Activated T-cell treated with anti-CD3 and anti-CD28 coated beads, Interleukin-2, amount 50 U/mL, for 4 hours (primary cell): ENCODE results near the gene NDUFS7. TPM values are rescaled to one million over a fixed set of nuclear protein-coding genes. Genes with fewer than 3 reads are reported as not detected.
"Not testable (repeated sequence)": the region's sequence is repeated elsewhere in the genome, so short reads cannot be mapped to it uniquely, and the experiment has no call there.

Experiments used
- ATAC-seq, 2 donors: fragments of 200-7000 bp; cut with Tn5 transposase; one replicate each; pipeline ENCODE4 v1.10.0; 2021
- DNase-seq: peaks from one replicate; pipeline ENCODE4 v3.0.0-alpha.2; 2020
- H3K27me3 Mint-ChIP-seq: one replicate; pipeline ENCODE4 v1.8.0; 2021; ENCODE audit warnings: low read depth, mixed read lengths
- H3K36me3 Mint-ChIP-seq: one replicate; pipeline ENCODE4 v1.8.0; 2022; ENCODE audit warnings: mixed read lengths; ENCODE audit not compliant: insufficient read depth
- H3K4me1 Mint-ChIP-seq: one replicate; pipeline ENCODE4 v1.8.0; 2021; ENCODE audit warnings: low read depth, mixed read lengths
- H3K4me3 Mint-ChIP-seq: one replicate; pipeline ENCODE4 v1.8.0; 2021; ENCODE audit warnings: mild to moderate bottlenecking, moderate library complexity, mixed read lengths
- H3K9me3 Mint-ChIP-seq: one replicate; pipeline ENCODE4 v1.8.0; 2021; ENCODE audit warnings: mixed read lengths
- total RNA-seq, 3 donors: library from RNA; stranded (reverse); gene quantifications; one replicate each; pipeline ENCODE4 v1.2.1, GENCODE V29; 2021

Gene NDUFS7
- total RNA-seq, 3 donors from 2014 or later = 124 to 142 (median 137) TPM

- peaks cover 63% of the 10 kb centered on the region for H3K4me1 Mint-ChIP-seq
- H3K36me3 Mint-ChIP-seq = peaks cover 11% of the 10 kb centered on the region
- ATAC-seq (no peak), DNase-seq (no peak)
- no peaks in the 10 kb centered on the region for H3K9me3 Mint-ChIP-seq
- peak overlapping the region; percentile 96 for H3K4me3 Mint-ChIP-seq
- no peaks in the 10 kb centered on the region for H3K27me3 Mint-ChIP-seq
These were observed 26.6 kb downstream of the NDUFS7 start for GRCh38 chr19:1410136-1410786.

- Mint-ChIP-seq H3K9me3 (no peaks in the 10 kb centered on the region), H3K36me3 (peaks cover 13% of the 10 kb centered on the region), H3K4me1 (peaks cover 68% of the 10 kb centered on the region), H3K4me3 (peak overlapping the region; percentile 96), H3K27me3 (no peaks in the 10 kb centered on the region)
- ATAC-seq = no peak
- DNase-seq = no peak
These were observed 27.1 kb downstream of the NDUFS7 start for GRCh38 chr19:1410789-1411188.

GRCh38 chr19:1411255-1412191 lies 27.8 kb downstream of the NDUFS7 start:
- DNase-seq = no peak
- Mint-ChIP-seq H3K27me3 (no peaks in the 10 kb centered on the region), H3K4me3 (peak overlapping the region; percentile 96), H3K9me3 (no peaks in the 10 kb centered on the region), H3K36me3 (peaks cover 14% of the 10 kb centered on the region), H3K4me1 (peaks cover 73% of the 10 kb centered on the region)
- no peak for ATAC-seq

- no peak for ATAC-seq
- Mint-ChIP-seq H3K9me3 (no peaks in the 10 kb centered on the region), H3K4me1 (peaks cover 76% of the 10 kb centered on the region), H3K36me3 (peaks cover 15% of the 10 kb centered on the region), H3K27me3 (no peaks in the 10 kb centered on the region), H3K4me3 (peak overlapping the region; percentile 96)
- DNase-seq = no peak
These were observed 28.7 kb downstream of the NDUFS7 start for GRCh38 chr19:1412323-1412923.

- no peak for ATAC-seq
- no peak for DNase-seq
- H3K4me3 Mint-ChIP-seq = peak overlapping the region; percentile 16
- peaks cover 80% of the 10 kb centered on the region for H3K4me1 Mint-ChIP-seq
- H3K36me3 Mint-ChIP-seq = peaks cover 19% of the 10 kb centered on the region
- no peaks in the 10 kb centered on the region for H3K9me3 Mint-ChIP-seq
- no peaks in the 10 kb centered on the region for H3K27me3 Mint-ChIP-seq
These were observed 29.5 kb downstream of the NDUFS7 start for GRCh38 chr19:1412995-1413800.

- H3K4me3 Mint-ChIP-seq = peak overlapping the region; percentile 31
- peaks cover 54% of the 10 kb centered on the region for H3K4me1 Mint-ChIP-seq
- peaks cover 25% of the 10 kb centered on the region for H3K36me3 Mint-ChIP-seq
These were observed 32.5 kb downstream of the NDUFS7 start for GRCh38 chr19:1416014-1416841.

GRCh38 chr19:1417145-1417544 lies 33.4 kb downstream of the NDUFS7 start:
- H3K36me3 Mint-ChIP-seq = peaks cover 25% of the 10 kb centered on the region
- DNase-seq = no peak

More at GRCh38 chr19:1416014-1416841, 32.5 kb downstream of the NDUFS7 start:
- H3K9me3 Mint-ChIP-seq = no peaks in the 10 kb centered on the region
- H3K27me3 Mint-ChIP-seq = no peaks in the 10 kb centered on the region
- ATAC-seq (no peak), DNase-seq (no peak)

GRCh38 chr19:1417681-1418495 lies 34.2 kb downstream of the NDUFS7 start:
- Mint-ChIP-seq H3K4me3 (no peak overlapping the region), H3K4me1 (peaks cover 41% of the 10 kb centered on the region), H3K27me3 (no peaks in the 10 kb centered on the region), H3K36me3 (peaks cover 31% of the 10 kb centered on the region), H3K9me3 (no peaks in the 10 kb centered on the region)
- no peak for DNase-seq
- no peak for ATAC-seq

More at GRCh38 chr19:1417145-1417544, 33.4 kb downstream of the NDUFS7 start:
- peaks cover 45% of the 10 kb centered on the region for H3K4me1 Mint-ChIP-seq
- no peaks in the 10 kb centered on the region for H3K27me3 Mint-ChIP-seq
- no peaks in the 10 kb centered on the region for H3K9me3 Mint-ChIP-seq
- no peak for ATAC-seq
- H3K4me3 Mint-ChIP-seq = no peak overlapping the region

- H3K9me3 Mint-ChIP-seq = no peaks in the 10 kb centered on the region
- DNase-seq = no peak
- ATAC-seq = no peak
- H3K4me3 Mint-ChIP-seq = no peak overlapping the region
- H3K36me3 Mint-ChIP-seq = peaks cover 37% of the 10 kb centered on the region
- no peaks in the 10 kb centered on the region for H3K27me3 Mint-ChIP-seq
- peaks cover 35% of the 10 kb centered on the region for H3K4me1 Mint-ChIP-seq
These were observed 34.7 kb downstream of the NDUFS7 start for GRCh38 chr19:1418496-1418775.

GRCh38 chr19:1418951-1419738 lies 35.4 kb downstream of the NDUFS7 start:
- H3K27me3 Mint-ChIP-seq = no peaks in the 10 kb centered on the region
- DNase-seq = no peak
- ATAC-seq = no peak
- H3K4me1 Mint-ChIP-seq = peaks cover 28% of the 10 kb centered on the region
- peaks cover 37% of the 10 kb centered on the region for H3K36me3 Mint-ChIP-seq
- no peak overlapping the region for H3K4me3 Mint-ChIP-seq
- no peaks in the 10 kb centered on the region for H3K9me3 Mint-ChIP-seq

GRCh38 chr19:1420085-1420484 lies 36.4 kb downstream of the NDUFS7 start:
- not testable (repeated sequence) for H3K27me3 Mint-ChIP-seq, H3K4me3 Mint-ChIP-seq, DNase-seq, H3K9me3 Mint-ChIP-seq, ATAC-seq
- peaks cover 24% of the 10 kb centered on the region for H3K4me1 Mint-ChIP-seq
- H3K36me3 Mint-ChIP-seq = peaks cover 40% of the 10 kb centered on the region

- no peak overlapping the region for H3K4me3 Mint-ChIP-seq
- ATAC-seq = no peak
- no peaks in the 10 kb centered on the region for H3K9me3 Mint-ChIP-seq
- DNase-seq = no peak
- no peaks in the 10 kb centered on the region for H3K27me3 Mint-ChIP-seq
- peaks cover 41% of the 10 kb centered on the region for H3K36me3 Mint-ChIP-seq
- H3K4me1 Mint-ChIP-seq = peaks cover 19% of the 10 kb centered on the region
These were observed 36.9 kb downstream of the NDUFS7 start for GRCh38 chr19:1420590-1420989.
